Fibroblast of lung (primary cell): Measurements from ENCODE around the gene DIPK2A.

Experiments
- CTCF ChIP-seq, 2 donors: IDR thresholded peaks in 1 of 2; conservative IDR thresholded peaks in 1 of 2; 1 replicate in 1 of 2; 2 replicates in 1 of 2; pipeline ENCODE4 v1.5.1; 2011 to 2012; ENCODE audit warnings: low read length in 2 of 2, control low read depth in 1 of 2, inconsistent platforms in 1 of 2, low read depth in 1 of 2, mild to moderate bottlenecking in 1 of 2
- EZH2 ChIP-seq: IDR thresholded peaks from 2 replicates; pipeline ENCODE4 v1.5.1; 2012; ENCODE audit warnings: low read length, control low read depth, mild to moderate bottlenecking; ENCODE audit errors: missing control alignments

DNA sequence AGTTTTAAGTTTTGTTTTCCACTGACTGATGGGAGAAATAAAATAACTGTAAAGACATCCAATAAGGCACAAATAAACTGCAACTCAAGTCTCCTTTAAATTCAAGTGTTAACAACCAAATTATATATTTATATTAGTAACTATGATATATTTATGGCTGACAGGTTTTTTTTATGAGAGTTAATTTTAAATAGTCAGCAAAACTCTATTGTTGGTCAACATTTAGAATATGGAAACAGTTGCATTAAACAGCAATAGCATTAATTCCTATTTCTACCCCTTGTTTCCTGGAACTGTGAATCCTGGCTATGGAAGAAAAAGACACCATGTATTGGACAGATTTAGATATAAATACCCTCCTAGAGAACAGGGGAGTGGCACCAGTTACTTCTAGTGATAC is 16.5 kb upstream of the DIPK2A start:
- TF ChIP-seq CTCF (conservative IDR thresholded peaks at IDR 0.05 in 1 of 2, IDR thresholded peaks at IDR 0.05 in 1 of 2; ENCODE audit: low read depth in 1 of 2, low read length in 2 of 2) (no peak), EZH2 (no peak)
